GM06990 (cell line): ENCODE measurements around the gene BTNL8.
A peak's percentile ranks its signal among the peaks of the same experiment; 100 is the strongest.

Experiments used
- DNase-seq: peaks from one replicate; pipeline ENCODE4 v3.0.0-alpha.2; 2011; ENCODE audit not compliant: insufficient read length; ENCODE audit errors: extremely low read depth
- H3K27me3 ChIP-seq: replicated peaks from 2 replicates; pipeline ENCODE4 v1.6.0; 2011; ENCODE audit warnings: low read length; ENCODE audit not compliant: control insufficient read depth, insufficient read depth
- H3K36me3 ChIP-seq: 2 replicates; pipeline ENCODE4 v1.5.1; 2011; ENCODE audit warnings: low read length; ENCODE audit not compliant: control insufficient read depth, insufficient read depth
- H3K4me3 ChIP-seq: replicated peaks from 2 replicates; pipeline ENCODE4 v1.5.1; 2011; ENCODE audit warnings: low read depth, mild to moderate bottlenecking, control low read depth, low read length
- TF ChIP-seq, protein P1 (sequence below): IDR thresholded peaks from 2 replicates; pipeline ENCODE4 v1.5.1; 2011; ENCODE audit warnings: low read length, control low read depth, mild to moderate bottlenecking, inconsistent platforms; ENCODE audit not compliant: insufficient read depth, poor library complexity, severe bottlenecking

The BTNL8 gene

DNA sequence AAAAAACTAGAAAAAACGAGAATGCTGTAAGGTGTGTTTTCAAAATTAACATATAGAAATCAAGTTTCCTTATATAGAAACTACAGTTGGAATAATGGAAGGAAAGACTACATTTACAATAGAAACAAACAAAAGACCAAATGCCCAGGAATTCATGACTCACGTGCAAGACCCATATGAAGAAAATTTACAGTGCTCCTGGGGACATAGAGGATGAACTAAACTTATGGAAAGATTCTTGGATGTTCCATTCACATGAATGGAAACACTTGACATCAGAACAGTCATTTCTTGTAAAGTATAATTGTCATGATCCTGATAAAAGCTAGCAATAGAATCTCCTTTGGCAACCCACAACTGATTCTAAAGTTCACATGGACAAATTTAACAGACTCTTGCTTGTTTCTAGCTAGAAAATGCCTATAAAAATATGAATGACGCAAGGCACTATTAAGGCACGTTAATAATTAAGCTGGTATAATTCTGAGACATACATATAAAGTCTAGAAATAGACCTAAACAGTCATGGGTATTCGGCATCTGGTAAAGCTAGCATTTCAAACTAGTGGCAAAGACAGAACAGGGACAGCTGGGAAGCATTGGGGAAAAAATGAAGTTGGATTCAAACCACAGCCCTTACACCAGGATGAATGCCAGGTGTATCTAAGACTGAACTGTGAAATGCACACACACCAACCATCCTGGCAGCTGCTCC is 32.8 kb upstream of the BTNL8 start:
- Histone ChIP-seq H3K4me3 (no peak overlapping the region), H3K36me3 (no peaks in the 10 kb centered on the region), H3K27me3 (no peaks in the 10 kb centered on the region)
- DNase-seq, result no peak
- TF ChIP-seq, protein P1, sequence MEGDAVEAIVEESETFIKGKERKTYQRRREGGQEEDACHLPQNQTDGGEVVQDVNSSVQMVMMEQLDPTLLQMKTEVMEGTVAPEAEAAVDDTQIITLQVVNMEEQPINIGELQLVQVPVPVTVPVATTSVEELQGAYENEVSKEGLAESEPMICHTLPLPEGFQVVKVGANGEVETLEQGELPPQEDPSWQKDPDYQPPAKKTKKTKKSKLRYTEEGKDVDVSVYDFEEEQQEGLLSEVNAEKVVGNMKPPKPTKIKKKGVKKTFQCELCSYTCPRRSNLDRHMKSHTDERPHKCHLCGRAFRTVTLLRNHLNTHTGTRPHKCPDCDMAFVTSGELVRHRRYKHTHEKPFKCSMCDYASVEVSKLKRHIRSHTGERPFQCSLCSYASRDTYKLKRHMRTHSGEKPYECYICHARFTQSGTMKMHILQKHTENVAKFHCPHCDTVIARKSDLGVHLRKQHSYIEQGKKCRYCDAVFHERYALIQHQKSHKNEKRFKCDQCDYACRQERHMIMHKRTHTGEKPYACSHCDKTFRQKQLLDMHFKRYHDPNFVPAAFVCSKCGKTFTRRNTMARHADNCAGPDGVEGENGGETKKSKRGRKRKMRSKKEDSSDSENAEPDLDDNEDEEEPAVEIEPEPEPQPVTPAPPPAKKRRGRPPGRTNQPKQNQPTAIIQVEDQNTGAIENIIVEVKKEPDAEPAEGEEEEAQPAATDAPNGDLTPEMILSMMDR, result no peak

DNA sequence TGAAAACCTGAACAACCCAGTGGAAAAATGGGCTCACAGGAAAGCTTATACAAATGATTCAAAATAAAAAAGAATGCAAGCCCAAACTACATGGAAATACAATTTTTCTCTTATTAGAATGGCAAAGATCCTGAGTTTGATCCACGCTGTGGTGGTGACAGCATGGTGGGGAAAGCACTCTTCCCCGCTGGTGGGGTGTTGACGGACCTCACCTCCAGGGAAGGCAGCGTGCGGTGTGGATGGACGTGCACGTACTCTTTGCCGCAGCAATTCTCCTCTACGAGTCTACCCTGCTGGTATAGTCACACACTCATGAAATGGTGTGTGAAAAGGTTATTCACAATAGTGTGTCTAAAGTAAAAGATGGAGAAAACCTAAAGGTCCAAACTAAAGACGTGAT is 32.0 kb upstream of the BTNL8 start:
- H3K4me3 ChIP-seq, result no peak overlapping the region
- TF ChIP-seq, protein P1, result no peak
- no peaks in the 10 kb centered on the region for H3K36me3 ChIP-seq
- H3K27me3 ChIP-seq, result no peaks in the 10 kb centered on the region
- DNase-seq, result no peak

DNA sequence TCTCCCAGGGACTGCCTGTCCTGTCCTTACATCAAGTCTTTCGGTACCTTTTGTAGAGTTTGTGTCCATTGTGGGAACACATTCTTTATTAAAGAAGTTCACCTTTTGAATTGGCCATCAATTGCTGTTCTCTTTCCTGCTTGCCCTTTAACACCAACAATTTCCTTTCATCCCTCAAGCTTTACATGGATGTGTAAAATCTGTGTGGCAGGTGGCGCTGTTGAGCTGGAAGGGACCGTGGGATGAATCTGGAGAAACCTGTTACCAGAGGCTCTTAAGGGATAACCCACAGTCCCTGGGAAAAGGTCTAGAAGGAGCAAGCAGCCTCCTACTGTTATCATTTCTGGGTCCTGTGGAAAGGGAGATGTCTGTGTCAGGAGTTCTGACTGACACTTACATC is 30.0 kb upstream of the BTNL8 start:
- no peaks in the 10 kb centered on the region for H3K27me3 ChIP-seq
- TF ChIP-seq, protein P1, result peak; percentile 85

DNA sequence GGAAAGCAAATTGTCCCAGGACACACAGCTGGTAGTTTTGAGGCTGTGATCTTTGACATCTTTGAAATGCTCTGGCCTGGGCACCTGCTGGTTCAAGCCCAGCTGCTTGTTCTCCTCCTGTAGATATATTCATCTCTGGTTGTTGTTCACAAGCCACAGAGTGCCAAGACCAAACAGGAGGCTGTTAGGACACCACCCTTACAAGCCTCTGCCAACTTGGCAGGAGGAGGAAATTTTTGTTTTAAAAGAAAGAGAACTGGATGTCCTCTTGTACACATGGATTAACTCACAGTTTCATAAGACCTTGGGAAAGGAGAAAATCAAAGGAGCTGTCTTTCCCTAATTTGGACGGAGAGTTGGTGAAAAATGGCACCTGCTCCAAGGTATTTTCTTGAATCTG is 29.4 kb upstream of the BTNL8 start:
- Histone ChIP-seq H3K27me3 (no peaks in the 10 kb centered on the region), H3K36me3 (no peaks in the 10 kb centered on the region), H3K4me3 (no peak overlapping the region)
- no peak for DNase-seq
- TF ChIP-seq, protein P1, result no peak

More for the DNA sequence above, 30.0 kb upstream of the BTNL8 start:
- DNase-seq, result no peak
- Histone ChIP-seq H3K36me3 (no peaks in the 10 kb centered on the region), H3K4me3 (no peak overlapping the region)

DNA sequence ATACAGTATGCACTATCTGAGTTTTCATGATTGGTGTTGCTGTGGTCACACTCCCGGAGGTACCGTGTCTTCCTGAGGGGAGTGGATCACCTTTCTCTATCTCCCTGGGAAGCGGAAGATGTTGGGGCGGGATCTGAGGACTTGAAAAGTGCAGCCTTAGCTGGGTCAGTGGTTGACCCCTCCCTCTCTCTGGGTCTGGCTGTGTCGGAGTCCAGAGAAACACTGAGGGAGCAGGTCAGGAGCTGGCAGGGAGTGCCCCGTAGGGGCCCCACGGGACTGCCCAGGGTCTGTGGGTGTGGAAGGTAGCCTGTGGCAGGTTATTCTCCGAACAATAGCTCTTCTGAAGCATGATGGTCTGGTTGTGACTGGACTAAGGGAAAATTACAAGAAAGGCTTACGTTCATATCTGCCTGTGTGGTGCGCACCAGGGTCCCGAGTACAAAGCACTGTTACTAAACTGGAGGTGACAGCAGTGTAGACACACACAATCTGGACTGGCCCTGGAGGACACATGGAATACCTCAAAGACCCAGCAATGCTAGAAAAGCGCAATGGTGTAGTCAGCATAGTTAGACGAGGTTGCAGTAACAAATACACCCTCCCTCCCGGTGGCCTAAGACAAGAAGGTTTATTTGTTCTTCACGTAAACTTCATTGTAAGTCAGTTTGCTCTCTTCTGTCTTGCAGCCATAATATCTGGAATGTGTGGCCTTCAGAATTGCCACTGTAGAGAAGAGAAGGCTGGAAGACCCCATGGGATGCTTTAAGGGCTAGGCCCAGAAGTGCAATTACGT is 28.5 kb upstream of the BTNL8 start:
- no peak for DNase-seq
- Histone ChIP-seq H3K4me3 (no peak overlapping the region), H3K27me3 (no peaks in the 10 kb centered on the region), H3K36me3 (no peaks in the 10 kb centered on the region)
- TF ChIP-seq, protein P1, result no peak
